GM12878 (cell line): Measurements from ENCODE around the gene CENPP. TPM values are rescaled to one million over a fixed set of nuclear protein-coding genes. Genes with fewer than 3 reads are reported as not detected.

ENCODE experiments used
- ATAC-seq: fragments of 200-7000 bp; cut with Tn5 transposase; 3 replicates; pipeline ENCODE4 v1.9.1; 2020; ENCODE audit warnings: mild to moderate bottlenecking, moderate library complexity
- BruUV-seq: library from RNA; stranded (reverse); fragments of 400-500 nt; replicated peaks from 2 replicates; lab custom pipeline; 2021; lab: Mats Ljungman, UMichigan
- CTCF ChIA-PET: fragments of 300-600 bp; sonication (Branson Sonifier 250); formaldehyde crosslinking; extraction: SDS; loops from one replicate; lab custom pipeline; 2021; ENCODE audit warnings: inconsistent platforms; lab: Yijun Ruan, JAX
- POLR2A ChIA-PET: fragments of 350-600 bp; formaldehyde crosslinking; extraction: SDS; loops from one replicate; lab custom pipeline; 2021; ENCODE audit warnings: inconsistent platforms; lab: Charles Lee
- RAD21 ChIA-PET: fragments of 300-600 bp; sonication (Branson Sonifier 250); formaldehyde crosslinking; loops from one replicate; lab custom pipeline; 2023; ENCODE audit warnings: antibody characterized with exemption; ENCODE audit not compliant: unreplicated experiment; lab: Charles Lee
- SMC1A ChIA-PET: fragments of 300-600 bp; sonication (Branson Sonifier 250); formaldehyde crosslinking; loops from one replicate; lab custom pipeline; 2023; ENCODE audit not compliant: unreplicated experiment, uncharacterized antibody; lab: Charles Lee
- DNase-seq: peaks from one replicate; pipeline ENCODE4 v3.0.0-alpha.2; 2011; ENCODE audit warnings: low read depth, low spot score
- FAIRE-seq: peaks from 3 replicates; lab custom pipeline; 2011; peaks lifted over from hg19 to GRCh38; lab: Jason Lieb, UNC
- H2AFZ ChIP-seq: 2 replicates; pipeline ENCODE4 v1.6.0; 2011; ENCODE audit warnings: low read depth, low read length, control low read depth; ENCODE audit not compliant: control insufficient read depth
- H3K27ac ChIP-seq: 2 replicates; pipeline ENCODE4 v1.5.1; 2011; ENCODE audit warnings: control low read depth; ENCODE audit not compliant: control insufficient read depth, insufficient read depth
- H3K27me3 ChIP-seq, 2 experiments: replicated peaks in 1 of 2; 2 replicates each; pipeline versions ENCODE4 v1.6.0 to v1.6.1; 2011; ENCODE audit warnings: low read length in 1 of 2; ENCODE audit not compliant: control insufficient read depth in 2 of 2, insufficient read depth in 2 of 2
- H3K36me3 ChIP-seq, 2 experiments: 2 replicates each; pipeline ENCODE4 v1.5.1; 2011; ENCODE audit warnings: low read length in 1 of 2; ENCODE audit not compliant: control insufficient read depth in 2 of 2, insufficient read depth in 2 of 2
- H3K4me1 ChIP-seq: 2 replicates; pipeline ENCODE4 v1.6.1; 2011; ENCODE audit warnings: mild to moderate bottlenecking, low read length, moderate library complexity, mixed read lengths; ENCODE audit not compliant: control insufficient read depth, insufficient read depth
- H3K4me2 ChIP-seq: 2 replicates; pipeline ENCODE4 v1.6.0; 2011; ENCODE audit warnings: control low read depth; ENCODE audit not compliant: control insufficient read depth, insufficient read depth
- H3K4me3 ChIP-seq: fragments of 200-600 bp; sonication (generic); 2 replicates; pipeline ENCODE4 v1.5.1; 2016
- H3K79me2 ChIP-seq: 2 replicates; pipeline ENCODE4 v1.6.0; 2011; ENCODE audit warnings: low read length; ENCODE audit not compliant: control insufficient read depth, insufficient read depth
- H3K9ac ChIP-seq: 2 replicates; pipeline ENCODE4 v1.8.0; 2011; ENCODE audit warnings: low read length, control low read depth, mixed read lengths; ENCODE audit not compliant: control insufficient read depth, insufficient read depth
- H3K9me3 ChIP-seq: replicated peaks from 3 replicates; pipeline ENCODE4 v1.5.1; 2011; ENCODE audit warnings: mild to moderate bottlenecking, low read length; ENCODE audit not compliant: control insufficient read depth, insufficient read depth
- H4K20me1 ChIP-seq: 2 replicates; pipeline ENCODE4 v1.6.0; 2011; ENCODE audit not compliant: control insufficient read depth, insufficient read depth
- ATF3 ChIP-seq: IDR thresholded peaks from 2 replicates; pipeline ENCODE4 v1.6.1; 2011; ENCODE audit warnings: low read depth, mild to moderate bottlenecking, low read length, moderate library complexity, borderline replicate concordance; ENCODE audit errors: extremely low read depth
- BHLHE40 ChIP-seq, 2 experiments: fragments of 450-650 bp in 1 of 2; IDR thresholded peaks; 2 replicates each; pipeline ENCODE4 v1.6.1; 2011 to 2017; ENCODE audit warnings: low read depth in 2 of 2, borderline replicate concordance in 1 of 2, improper control_type of control experiment in 1 of 2, low read length in 1 of 2, mild to moderate bottlenecking in 1 of 2
- CREB1 ChIP-seq: IDR thresholded peaks from 2 replicates; pipeline ENCODE4 v1.6.1; 2012; ENCODE audit warnings: low read depth, mild to moderate bottlenecking, inconsistent platforms
- EGR1 ChIP-seq, 2 experiments: IDR thresholded peaks; 1 replicate in 1 of 2; 2 replicates in 1 of 2; pipeline ENCODE4 v1.6.1; 2011 to 2012; ENCODE audit warnings: low read depth in 2 of 2, low read length in 2 of 2, borderline replicate concordance in 1 of 2, mild to moderate bottlenecking in 1 of 2, moderate library complexity in 1 of 2
- ETV6 ChIP-seq, 2 experiments: fragments of 450-650 bp in 1 of 2; IDR thresholded peaks in 1 of 2; conservative IDR thresholded peaks in 1 of 2; 2 replicates each; pipeline ENCODE4 v1.6.1; 2014; ENCODE audit warnings: antibody characterized with exemption in 1 of 2, borderline replicate concordance in 1 of 2, low read depth in 1 of 2, mild to moderate bottlenecking in 1 of 2, moderate library complexity in 1 of 2
- IKZF2 ChIP-seq, 2 experiments: fragments of 450-650 bp; IDR thresholded peaks; 2 replicates each; pipeline ENCODE4 v1.6.1; 2017; ENCODE audit warnings: mild to moderate bottlenecking in 2 of 2, moderate library complexity in 2 of 2
- JUND ChIP-seq: IDR thresholded peaks from 2 replicates; pipeline ENCODE4 v1.6.1; 2012; ENCODE audit warnings: low read depth, mild to moderate bottlenecking, low read length, improper control_type of control experiment, moderate library complexity
- MEF2A ChIP-seq: IDR thresholded peaks from 2 replicates; pipeline ENCODE4 v1.6.1; 2011; ENCODE audit warnings: low read depth, mild to moderate bottlenecking, low read length, moderate library complexity; ENCODE audit not compliant: insufficient read depth
- MTA2 ChIP-seq: fragments of 450-650 bp; IDR thresholded peaks from 2 replicates; pipeline ENCODE4 v1.6.1; 2016; ENCODE audit warnings: low read depth, mild to moderate bottlenecking, moderate library complexity
- MTA3 ChIP-seq: IDR thresholded peaks from 2 replicates; pipeline ENCODE4 v1.6.1; 2012; ENCODE audit warnings: low read length, inconsistent platforms, borderline replicate concordance
- NBN ChIP-seq: fragments of 450-650 bp; IDR thresholded peaks from 2 replicates; pipeline ENCODE4 v1.6.1; 2016
- NR2F1 ChIP-seq: fragments of 450-650 bp; conservative IDR thresholded peaks from 2 replicates; pipeline ENCODE4 v1.6.1; 2017; ENCODE audit warnings: mild to moderate bottlenecking
- PML ChIP-seq: IDR thresholded peaks from 2 replicates; pipeline ENCODE4 v1.6.1; 2012; ENCODE audit warnings: low read length, inconsistent platforms
- SIN3A ChIP-seq: IDR thresholded peaks from 2 replicates; pipeline ENCODE4 v1.6.1; 2012; ENCODE audit warnings: low read depth, low read length, improper control_type of control experiment
- SKIL ChIP-seq: fragments of 450-650 bp; IDR thresholded peaks from 2 replicates; pipeline ENCODE4 v1.6.1; 2017; ENCODE audit warnings: mild to moderate bottlenecking, low read depth, inconsistent platforms; ENCODE audit not compliant: poor library complexity, severe bottlenecking
- SPI1 ChIP-seq: IDR thresholded peaks from 2 replicates; pipeline ENCODE4 v1.6.1; 2011; ENCODE audit warnings: low read depth, mild to moderate bottlenecking, low read length, moderate library complexity, borderline replicate concordance; ENCODE audit not compliant: insufficient read depth
- ZBED1 ChIP-seq: IDR thresholded peaks from 2 replicates; pipeline ENCODE4 v1.6.1; 2016; ENCODE audit warnings: borderline replicate concordance
- WGBS: methylation state at CpG from one replicate; pipeline ENCODE4 v1.1.6; 2016; ENCODE audit warnings: low lambda C conversion rate; ENCODE audit not compliant: insufficient replicate concordance, insufficient coverage; ENCODE audit errors: missing lambda C conversion rate; 5-methylcytosine and 5-hydroxymethylcytosine counted together
- in situ Hi-C: fragments of 300-500 bp; cut with MboI; formaldehyde crosslinking; loops from 9 replicates; pipeline ENCODE4 v1.14.3; 2018; ENCODE audit warnings: mixed read lengths
- intact Hi-C: fragments of 100-400 bp; cut with micrococcal nuclease; formaldehyde crosslinking; loops from one replicate; pipeline ENCODE4 v1.14.2; 2022; ENCODE audit not compliant: unreplicated experiment
- polyA plus RNA-seq, 11 experiments: library from polyadenylated mRNA; depleted of rRNA in 4 of 11; unstranded in 6 of 11; stranded (reverse) in 5 of 11; fragments of >200 nt; fragmentation: Nextera tagmentation in 4 of 11; fragmentation: Illumina TruSeq in 1 of 11; extraction: Ambion mirVana in 4 of 11; extraction: Trizol in 1 of 11; gene quantifications; 1 replicate in 1 of 11; 2 replicates in 10 of 11; pipeline versions ENCODE4 v1.2.1 to v1.2.3, GENCODE V29; 2011 to 2016; ENCODE audit warnings: inconsistent platforms in 2 of 11, missing spikeins in 2 of 11, low read depth in 1 of 11
- total RNA-seq, 4 experiments: library from RNA; depleted of rRNA in 3 of 4; stranded (reverse); fragments of >200 nt in 3 of 4; fragmentation: Illumina TruSeq in 1 of 4; extraction: Trizol in 1 of 4; gene quantifications; 2 replicates each; pipeline versions ENCODE4 v1.2.1 to v1.2.3, GENCODE V29; 2013 to 2021

CENPP gene
- total and polyA plus RNA-seq, 10 of the 15 experiments (the other 5 are each of a cell fraction or from before 2014, with no cell fraction given): 9.4 to 31.4 (median 19.8) TPM

GRCh38 chr9:92664394-92665152 lies 338.8 kb downstream of the CENPP start (continued):
- TF ChIP-seq BHLHE40 (IDR thresholded peaks at IDR 0.05; ENCODE audit: borderline replicate concordance in 1 of 2, low read depth in 2 of 2, low read length in 1 of 2) (peak; percentile 29 to 70; a peak in 2 of 4 replicates), MTA3 (no peak), EGR1 (IDR thresholded peaks at IDR 0.05; ENCODE audit: borderline replicate concordance in 1 of 2, low read depth in 2 of 2, low read length in 2 of 2) (0 out of 3 replicates have a peak, but pooled peaks of 1 of the 2 experiments have one; percentile 17), PML (no peak), SIN3A (no peak), SPI1 (peak; percentile 15; the same call in 1 of the 2 replicates), JUND (no peak), ETV6 (conservative IDR thresholded peaks at IDR 0.05 in 1 of 2, IDR thresholded peaks at IDR 0.05 in 1 of 2; ENCODE audit: borderline replicate concordance in 1 of 2, low read depth in 1 of 2) (no peak), NR2F1 (0 out of 2 replicates have a peak, but pooled peaks have one; percentile 25), MTA2 (0 out of 2 replicates have a peak, but pooled peaks have one; percentile 14), NBN (0 out of 2 replicates have a peak, but pooled peaks have one; percentile 32), CREB1 (peak; percentile 74)

- TF ChIP-seq SKIL (no peak), ATF3 (no peak), ZBED1 (no peak), MEF2A (no peak), IKZF2 (IDR thresholded peaks at IDR 0.05) (no peak)
- intact Hi-C loops (loop anchor here (5.0 kb wide), 1 partner anchor 41 kb away; no protein-coding TSS in a partner anchor), in situ Hi-C loops (no loop called here)
- FAIRE-seq (no peak), ATAC-seq (no peak), DNase-seq (no peak)
- Histone ChIP-seq H4K20me1 (peaks cover 4% of the 10 kb centered on the region; the same call in 1 of the 2 replicates), H3K4me2 (peak overlapping the region; percentile 41), H3K36me3 (peaks cover 2 to 27% of the 10 kb centered on the region in 2 experiments; a peak in 3 of 4 replicates), H3K4me1 (peaks cover 24% of the 10 kb centered on the region), H3K27ac (no peak overlapping the region), H3K79me2 (peaks cover 65% of the 10 kb centered on the region), H3K9ac (no peak overlapping the region), H3K9me3 (no peaks in the 10 kb centered on the region; the same call in 2 of the 3 replicates), H3K27me3 (no peaks in the 10 kb centered on the region), H2AFZ (no peak overlapping the region), H3K4me3 (no peak overlapping the region)
- ChIA-PET POLR2A (interaction anchor here (1.5 kb wide), 1 partner anchor 211 kb away, joined by 4 read pairs; no protein-coding TSS in a partner anchor), SMC1A (interaction anchor here (1.0 kb wide), 1 partner anchor 98 kb away, joined by 3 read pairs; no protein-coding TSS in a partner anchor), RAD21 (no interaction called here), CTCF (interaction anchor here (0.7 to 1.8 kb wide), 3 partner anchors 41 to 528 kb away, joined by 3 to 4 read pairs (median 3); no protein-coding TSS in a partner anchor)
- 90% methylated on average over 3 of the region's 3 CpGs for WGBS
- BruUV-seq: no TSS peak
Measured at GRCh38 chr9:92665836-92666235, 340.1 kb downstream of the CENPP start.
